ENCODE results near the gene SEPTIN5.

GRCh38 chr22:19666673-19667593 is 47.4 kb upstream of the SEPTIN5 start:
- no peak for TF ChIP-seq CTCF (IDR thresholded peaks at IDR 0.05)
- no peak for TF ChIP-seq POLR2A (IDR thresholded peaks at IDR 0.05)
